HCT116 (cell line): ENCODE measurements around the gene FBP1.

ENCODE experiments used
- EZH2 ChIP-seq: fragments of 200-600 bp; sonication (generic); IDR thresholded peaks from 2 replicates; pipeline ENCODE4 v1.6.1; 2017; ENCODE audit warnings: antibody characterized with exemption, mixed run types
- EZH2phosphoT487 ChIP-seq: fragments of 200-600 bp; IDR thresholded peaks from 2 replicates; pipeline ENCODE4 v1.6.1; 2018; ENCODE audit warnings: antibody characterized with exemption, borderline replicate concordance
- FOSL1 ChIP-seq: IDR thresholded peaks from 2 replicates; pipeline ENCODE4 v1.6.1; 2012; ENCODE audit warnings: low read depth
- JUND ChIP-seq: IDR thresholded peaks from 2 replicates; pipeline ENCODE4 v1.6.1; 2012
- POLR2A ChIP-seq: IDR thresholded peaks from 2 replicates; pipeline ENCODE4 v1.7.0; 2011; ENCODE audit warnings: borderline replicate concordance; ENCODE audit not compliant: insufficient read depth, insufficient read length; ENCODE audit errors: extremely low read depth
- POLR2AphosphoS5 ChIP-seq: IDR thresholded peaks from 2 replicates; pipeline ENCODE4 v1.6.1; 2011; ENCODE audit warnings: mild to moderate bottlenecking, low read depth, low read length, moderate library complexity
- RAD21 ChIP-seq: IDR thresholded peaks from 2 replicates; pipeline ENCODE4 v1.6.1; 2012; ENCODE audit warnings: low read depth, mild to moderate bottlenecking
- SP1 ChIP-seq: IDR thresholded peaks from 2 replicates; pipeline ENCODE4 v1.6.1; 2012; ENCODE audit warnings: low read depth
- TCF7L2 ChIP-seq: IDR thresholded peaks from 2 replicates; pipeline ENCODE4 v1.7.0; 2011; ENCODE audit warnings: borderline replicate concordance, inconsistent platforms; ENCODE audit not compliant: insufficient read depth, insufficient read length; ENCODE audit errors: extremely low read depth
- YY1 ChIP-seq: IDR thresholded peaks from 2 replicates; pipeline ENCODE4 v1.6.1; 2011; ENCODE audit warnings: low read length, low read depth, moderate library complexity, mild to moderate bottlenecking; ENCODE audit not compliant: insufficient replicate concordance; ENCODE audit errors: extremely low read depth
- ZNF274 ChIP-seq: fragments of 200-500 bp; sonication (Bioruptor generic); IDR thresholded peaks from 2 replicates; pipeline ENCODE4 v1.6.1; 2014; ENCODE audit warnings: mild to moderate bottlenecking, low read depth, low read length, inconsistent platforms
- TF ChIP-seq, protein P1 (sequence below), 3 experiments: fragments of 200-600 bp in 1 of 3; sonication (generic) in 1 of 3; IDR thresholded peaks in 2 of 3; conservative IDR thresholded peaks in 1 of 3; 2 replicates each; pipeline ENCODE4 v1.5.1; 2012 to 2017; ENCODE audit warnings: low read depth in 2 of 3, low read length in 2 of 3, antibody characterized with exemption in 1 of 3, borderline replicate concordance in 1 of 3, control low read depth in 1 of 3, mild to moderate bottlenecking in 1 of 3, mixed read lengths in 1 of 3, mixed run types in 1 of 3, moderate library complexity in 1 of 3; ENCODE audit not compliant: insufficient read depth in 1 of 3
- TF ChIP-seq, protein P2 (sequence below): IDR thresholded peaks from 2 replicates; pipeline ENCODE4 v1.6.1; 2012
- TF ChIP-seq, protein P3 (sequence below): IDR thresholded peaks from 2 replicates; pipeline ENCODE4 v1.6.1; 2011; ENCODE audit warnings: mild to moderate bottlenecking, low read length, moderate library complexity; ENCODE audit not compliant: insufficient replicate concordance; ENCODE audit errors: extremely low read depth

GRCh38 chr9:94586814-94587213 is 52.5 kb downstream of the FBP1 start:
- TF ChIP-seq EZH2 (no peak), YY1 (no peak), POLR2AphosphoS5 (no peak), POLR2A (no peak), EZH2phosphoT487 (no peak), SP1 (no peak), ZNF274 (no peak), JUND (no peak), FOSL1 (no peak), RAD21 (no peak), TCF7L2 (no peak)
- TF ChIP-seq, protein P1, sequence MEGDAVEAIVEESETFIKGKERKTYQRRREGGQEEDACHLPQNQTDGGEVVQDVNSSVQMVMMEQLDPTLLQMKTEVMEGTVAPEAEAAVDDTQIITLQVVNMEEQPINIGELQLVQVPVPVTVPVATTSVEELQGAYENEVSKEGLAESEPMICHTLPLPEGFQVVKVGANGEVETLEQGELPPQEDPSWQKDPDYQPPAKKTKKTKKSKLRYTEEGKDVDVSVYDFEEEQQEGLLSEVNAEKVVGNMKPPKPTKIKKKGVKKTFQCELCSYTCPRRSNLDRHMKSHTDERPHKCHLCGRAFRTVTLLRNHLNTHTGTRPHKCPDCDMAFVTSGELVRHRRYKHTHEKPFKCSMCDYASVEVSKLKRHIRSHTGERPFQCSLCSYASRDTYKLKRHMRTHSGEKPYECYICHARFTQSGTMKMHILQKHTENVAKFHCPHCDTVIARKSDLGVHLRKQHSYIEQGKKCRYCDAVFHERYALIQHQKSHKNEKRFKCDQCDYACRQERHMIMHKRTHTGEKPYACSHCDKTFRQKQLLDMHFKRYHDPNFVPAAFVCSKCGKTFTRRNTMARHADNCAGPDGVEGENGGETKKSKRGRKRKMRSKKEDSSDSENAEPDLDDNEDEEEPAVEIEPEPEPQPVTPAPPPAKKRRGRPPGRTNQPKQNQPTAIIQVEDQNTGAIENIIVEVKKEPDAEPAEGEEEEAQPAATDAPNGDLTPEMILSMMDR (IDR thresholded peaks at IDR 0.05 in 2 of 3, conservative IDR thresholded peaks at IDR 0.05 in 1 of 3; ENCODE audit: borderline replicate concordance in 1 of 3, insufficient read depth in 1 of 3, low read depth in 2 of 3, low read length in 2 of 3) = no peak
- TF ChIP-seq, protein P2, sequence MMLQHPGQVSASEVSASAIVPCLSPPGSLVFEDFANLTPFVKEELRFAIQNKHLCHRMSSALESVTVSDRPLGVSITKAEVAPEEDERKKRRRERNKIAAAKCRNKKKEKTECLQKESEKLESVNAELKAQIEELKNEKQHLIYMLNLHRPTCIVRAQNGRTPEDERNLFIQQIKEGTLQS = no peak
- TF ChIP-seq, protein P3, sequence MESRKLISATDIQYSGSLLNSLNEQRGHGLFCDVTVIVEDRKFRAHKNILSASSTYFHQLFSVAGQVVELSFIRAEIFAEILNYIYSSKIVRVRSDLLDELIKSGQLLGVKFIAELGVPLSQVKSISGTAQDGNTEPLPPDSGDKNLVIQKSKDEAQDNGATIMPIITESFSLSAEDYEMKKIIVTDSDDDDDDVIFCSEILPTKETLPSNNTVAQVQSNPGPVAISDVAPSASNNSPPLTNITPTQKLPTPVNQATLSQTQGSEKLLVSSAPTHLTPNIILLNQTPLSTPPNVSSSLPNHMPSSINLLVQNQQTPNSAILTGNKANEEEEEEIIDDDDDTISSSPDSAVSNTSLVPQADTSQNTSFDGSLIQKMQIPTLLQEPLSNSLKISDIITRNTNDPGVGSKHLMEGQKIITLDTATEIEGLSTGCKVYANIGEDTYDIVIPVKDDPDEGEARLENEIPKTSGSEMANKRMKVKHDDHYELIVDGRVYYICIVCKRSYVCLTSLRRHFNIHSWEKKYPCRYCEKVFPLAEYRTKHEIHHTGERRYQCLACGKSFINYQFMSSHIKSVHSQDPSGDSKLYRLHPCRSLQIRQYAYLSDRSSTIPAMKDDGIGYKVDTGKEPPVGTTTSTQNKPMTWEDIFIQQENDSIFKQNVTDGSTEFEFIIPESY = no peak
